GM19324 (cell line): ENCODE measurements around the gene GOLGA8B.
"Not testable (repeated sequence)": the region's sequence is repeated elsewhere in the genome, so short reads cannot be mapped to it uniquely, and the experiment has no call there.

Source experiments
- ATAC-seq: cut with Tn5 transposase; IDR thresholded peaks from one replicate; pipeline ENCODE4 v1.9.1; 2021; ENCODE audit warnings: mild to moderate bottlenecking, moderate library complexity; ENCODE audit not compliant: unreplicated experiment, low FRiP score

The GOLGA8B gene

DNA sequence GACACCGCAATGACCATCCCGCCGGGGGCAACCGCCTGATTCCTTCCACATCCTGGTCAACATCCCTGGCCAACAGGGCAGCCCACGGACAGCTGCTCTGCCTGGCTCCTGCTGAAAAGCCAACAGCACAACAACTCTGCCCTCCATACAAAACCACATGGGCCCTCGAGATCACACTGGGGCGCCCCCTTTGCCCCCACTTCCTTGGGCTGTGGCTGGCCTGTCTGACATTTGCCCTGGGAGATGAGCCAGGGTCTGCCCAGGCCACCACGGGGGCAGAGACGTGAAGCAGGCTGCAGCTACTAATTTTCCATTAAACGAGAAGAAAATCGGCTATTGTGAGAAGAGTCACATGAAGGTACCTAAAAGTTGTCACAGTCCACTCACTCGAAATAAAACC is 16.3 kb downstream of the GOLGA8B start:
- ATAC-seq: not testable (repeated sequence)

DNA sequence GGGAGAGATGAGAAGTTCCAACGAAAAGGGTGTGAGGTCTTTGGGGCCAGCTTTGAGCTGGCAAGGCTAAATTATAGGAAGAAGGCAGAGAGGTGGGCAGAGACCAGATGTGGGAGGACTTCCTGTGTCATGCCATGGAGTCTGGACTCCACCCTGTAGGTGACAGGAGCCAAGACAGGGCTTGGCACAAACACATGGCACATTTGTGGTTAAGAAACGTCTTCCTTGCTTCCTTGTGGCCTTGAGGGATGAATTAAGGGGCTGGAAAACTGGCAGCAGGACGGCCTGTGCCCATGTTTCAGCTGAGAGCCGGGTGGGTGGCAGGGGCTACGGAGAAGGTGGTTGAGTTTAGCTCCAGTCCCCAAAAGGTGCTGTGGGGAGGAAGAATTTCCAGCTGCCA is 18.7 kb downstream of the GOLGA8B start:
- ATAC-seq: not testable (repeated sequence)

DNA sequence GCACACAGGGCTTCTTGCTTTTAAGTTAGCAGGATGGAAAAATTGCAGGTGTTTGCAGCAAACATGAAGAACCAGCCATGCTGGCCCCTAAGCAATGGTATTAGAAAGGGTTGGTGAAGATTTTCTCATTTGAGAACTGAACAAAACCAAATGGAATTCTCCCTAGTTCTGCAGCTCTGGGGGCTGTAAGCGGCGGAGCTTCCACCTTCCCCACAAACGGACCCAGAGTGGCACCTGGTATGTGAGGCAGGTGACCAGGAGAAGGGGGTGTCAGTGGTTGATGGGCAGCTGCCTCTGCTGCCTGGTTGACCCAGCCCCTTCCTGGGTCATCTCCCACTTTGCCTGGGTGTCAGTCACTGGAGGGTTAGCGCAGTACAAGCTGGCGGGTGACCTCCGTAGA is 22.6 kb downstream of the GOLGA8B start:
- ATAC-seq: not testable (repeated sequence)

DNA sequence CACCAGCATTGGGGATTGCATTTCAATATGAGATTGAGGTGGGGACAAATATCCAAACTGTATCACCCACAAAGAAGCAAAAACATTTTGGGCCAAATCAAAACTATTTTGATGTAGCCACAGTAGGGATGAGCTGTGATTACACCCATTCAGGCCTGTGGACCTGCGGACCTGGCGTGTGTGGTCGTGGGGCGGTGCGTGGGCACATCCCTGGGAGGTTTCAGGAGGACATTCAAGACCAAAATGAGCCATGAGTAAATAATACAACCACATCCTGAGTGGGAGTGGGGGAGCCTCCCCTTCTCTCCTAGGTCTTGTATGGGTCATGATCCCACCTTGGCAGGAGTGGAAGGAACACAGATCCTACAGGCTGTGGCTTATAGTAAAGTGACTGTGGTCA is 23.7 kb downstream of the GOLGA8B start:
- not testable (repeated sequence) for ATAC-seq

DNA sequence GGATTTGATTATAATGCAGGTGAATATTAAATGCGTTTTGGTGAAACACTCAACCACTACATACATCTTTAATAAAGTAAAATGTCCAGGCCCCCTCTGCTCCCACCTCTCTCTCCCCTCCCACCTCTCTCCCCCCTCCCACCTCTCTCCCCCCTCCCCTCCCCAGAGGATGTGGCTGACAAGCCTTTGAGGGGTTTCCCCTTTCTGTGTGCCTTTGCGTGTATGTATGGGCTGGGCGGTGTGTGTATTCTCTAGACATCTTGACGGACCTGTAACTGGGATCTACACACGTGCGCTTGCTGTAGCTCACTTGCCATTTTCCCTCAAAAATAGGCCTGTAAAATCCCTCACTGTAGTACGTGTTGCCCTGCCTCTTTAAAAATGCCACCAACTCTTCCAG is 28.3 kb downstream of the GOLGA8B start:
- ATAC-seq: not testable (repeated sequence)

DNA sequence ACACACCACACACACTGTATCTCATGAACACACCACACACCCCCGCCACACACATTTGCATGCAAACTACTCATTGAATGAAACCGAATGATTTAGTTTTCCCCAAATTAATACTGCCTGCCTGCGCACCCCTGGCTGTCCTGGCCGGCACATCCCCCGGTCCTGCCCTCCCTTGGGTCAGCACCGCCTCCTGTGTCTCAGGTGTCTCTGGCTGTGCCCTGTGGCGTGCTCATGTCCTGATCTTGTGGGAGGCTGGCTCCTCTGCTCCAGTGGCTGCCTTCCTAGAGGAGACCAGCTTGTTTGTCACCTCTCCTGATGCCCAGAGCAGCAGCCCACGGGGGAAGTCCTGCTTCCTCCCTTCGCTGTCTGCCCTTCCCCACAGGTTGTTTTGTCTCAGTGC is 28.7 kb downstream of the GOLGA8B start:
- not testable (repeated sequence) for ATAC-seq

DNA sequence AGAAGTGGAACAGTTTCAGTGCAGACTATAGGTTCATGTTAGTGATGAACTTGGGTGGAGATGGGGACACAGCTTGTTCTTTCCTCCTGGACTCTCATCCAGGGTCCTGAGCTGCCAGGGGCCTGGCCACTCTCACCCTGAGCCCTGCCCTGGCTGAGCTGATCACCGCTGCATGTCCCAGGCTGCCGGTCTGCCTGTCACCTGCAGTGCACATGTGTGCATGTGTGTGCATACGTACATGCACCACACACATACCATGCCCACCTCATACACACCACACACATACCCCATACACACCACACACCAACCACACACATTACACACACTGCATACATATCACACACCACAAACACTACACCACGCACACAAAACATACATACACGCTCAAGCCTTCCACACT is 29.3 kb downstream of the GOLGA8B start:
- ATAC-seq: not testable (repeated sequence)

DNA sequence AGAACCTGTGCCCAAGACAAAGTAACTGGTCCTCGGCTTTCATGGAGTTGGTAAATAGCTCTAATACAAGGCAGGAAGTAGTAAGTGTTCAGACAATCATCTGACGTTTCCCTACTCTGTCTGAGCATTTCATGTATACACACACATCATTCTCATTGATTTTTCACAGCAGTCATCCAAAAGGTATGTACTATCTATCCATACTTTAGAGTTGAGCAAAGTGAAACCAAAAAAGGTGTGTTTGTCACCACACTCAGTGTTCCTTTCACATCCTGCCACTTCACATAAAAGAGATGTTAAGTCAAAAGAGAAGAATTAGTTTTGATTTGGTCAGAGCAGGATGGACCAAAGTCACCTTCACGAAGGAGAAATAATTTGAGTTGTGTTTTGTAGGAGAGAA is 33.3 kb downstream of the GOLGA8B start:
- peak; percentile 36 for ATAC-seq

DNA sequence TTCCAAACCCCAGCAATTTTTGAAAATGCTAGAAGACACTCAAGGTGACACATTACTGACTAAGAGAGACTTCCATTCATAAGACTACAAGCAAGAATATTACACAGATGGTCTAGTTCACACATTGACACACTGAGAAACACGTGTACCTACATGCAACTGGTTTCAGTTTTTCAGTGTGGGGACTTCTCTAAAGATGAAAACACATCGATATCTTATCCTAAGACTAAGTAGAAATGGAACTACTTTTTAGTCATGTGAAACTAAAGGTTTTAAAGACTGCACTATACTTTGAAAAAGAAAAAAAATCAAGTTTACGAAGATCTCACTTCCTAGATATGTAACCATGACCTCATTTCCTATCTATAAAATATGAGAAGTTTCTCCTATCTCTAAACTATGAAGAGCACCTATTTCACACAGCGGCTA is 34.1 kb downstream of the GOLGA8B start:
- ATAC-seq: peak; percentile 56

DNA sequence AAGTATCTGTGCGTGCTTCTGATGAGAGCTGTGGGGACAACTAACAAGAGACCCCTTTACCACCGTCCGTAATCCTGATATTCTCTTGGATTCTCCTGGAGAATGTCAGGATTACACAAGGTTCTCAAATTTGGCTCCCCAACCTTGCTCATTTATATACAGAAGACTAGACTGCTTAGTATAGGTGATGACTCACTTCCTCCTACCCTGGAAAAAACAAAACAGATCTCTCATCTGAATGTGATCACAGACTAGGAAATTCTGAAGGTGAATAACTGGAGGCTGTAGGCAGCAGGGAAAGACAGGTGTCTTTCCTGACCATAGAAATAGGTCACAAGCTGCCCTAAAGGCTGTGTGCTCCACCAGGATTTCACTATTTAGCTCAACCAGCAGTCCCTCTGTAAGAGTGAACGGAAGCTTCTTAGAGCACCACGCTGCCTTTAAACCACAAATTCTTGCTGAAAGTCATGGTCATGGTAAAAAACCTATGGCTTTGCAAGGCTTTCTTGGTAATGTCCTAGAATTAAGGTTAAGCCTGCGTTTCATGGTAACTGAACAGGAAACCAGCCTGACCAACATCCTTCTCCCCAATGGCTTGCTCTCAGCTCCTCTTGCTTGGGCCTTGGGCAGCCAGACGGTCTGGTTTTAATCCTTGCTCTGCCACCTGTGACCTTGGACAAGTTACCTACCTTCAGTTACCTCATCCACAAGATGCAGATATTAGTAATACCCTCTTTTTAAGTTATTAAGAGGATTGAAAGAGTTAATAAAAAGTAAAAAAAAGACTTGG is 39.4 kb downstream of the GOLGA8B start:
- ATAC-seq: not testable (repeated sequence)

DNA sequence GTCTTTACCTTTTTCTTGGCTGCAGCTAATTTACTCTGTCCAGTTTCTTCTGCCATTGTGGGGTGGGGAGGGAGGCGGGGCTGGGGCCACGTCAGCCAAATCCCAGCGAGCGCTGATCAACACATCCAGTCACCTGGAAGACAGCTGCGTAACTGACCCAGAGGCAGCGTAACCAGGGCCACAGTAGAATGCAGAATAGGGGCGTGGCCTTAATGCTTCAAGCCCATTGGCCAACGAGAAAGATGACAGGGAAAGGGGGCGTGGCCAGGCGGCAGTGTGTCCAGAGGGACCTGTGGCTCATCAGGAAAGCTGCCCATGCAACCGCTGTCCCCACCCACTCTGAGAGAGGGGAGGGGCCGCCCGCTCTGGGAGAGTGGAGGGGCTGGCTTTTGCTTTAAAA is 47.6 kb downstream of the GOLGA8B start:
- not testable (repeated sequence) for ATAC-seq
